Measurements from ENCODE around the gene GRIA1.

DNA sequence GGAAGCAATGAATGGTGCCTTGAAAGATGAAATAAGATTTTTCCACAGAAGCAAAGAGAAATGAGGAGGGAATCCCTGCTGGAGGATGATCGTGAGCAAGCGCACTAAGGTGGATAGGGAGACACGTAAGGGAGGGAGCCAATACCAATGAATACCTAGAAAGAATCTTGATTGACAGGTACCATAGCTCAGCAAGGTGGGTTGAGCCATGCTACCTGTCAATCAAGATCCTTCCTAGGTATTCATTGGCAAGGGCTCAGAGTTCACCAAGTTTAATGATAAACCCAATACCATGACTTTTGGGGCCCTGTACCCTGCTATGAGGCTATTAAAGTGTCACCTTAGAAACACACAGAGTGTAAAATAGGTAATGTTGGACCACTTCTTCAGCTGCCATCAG is 226.8 kb downstream of the GRIA1 start:
- TF ChIP-seq, protein P1, sequence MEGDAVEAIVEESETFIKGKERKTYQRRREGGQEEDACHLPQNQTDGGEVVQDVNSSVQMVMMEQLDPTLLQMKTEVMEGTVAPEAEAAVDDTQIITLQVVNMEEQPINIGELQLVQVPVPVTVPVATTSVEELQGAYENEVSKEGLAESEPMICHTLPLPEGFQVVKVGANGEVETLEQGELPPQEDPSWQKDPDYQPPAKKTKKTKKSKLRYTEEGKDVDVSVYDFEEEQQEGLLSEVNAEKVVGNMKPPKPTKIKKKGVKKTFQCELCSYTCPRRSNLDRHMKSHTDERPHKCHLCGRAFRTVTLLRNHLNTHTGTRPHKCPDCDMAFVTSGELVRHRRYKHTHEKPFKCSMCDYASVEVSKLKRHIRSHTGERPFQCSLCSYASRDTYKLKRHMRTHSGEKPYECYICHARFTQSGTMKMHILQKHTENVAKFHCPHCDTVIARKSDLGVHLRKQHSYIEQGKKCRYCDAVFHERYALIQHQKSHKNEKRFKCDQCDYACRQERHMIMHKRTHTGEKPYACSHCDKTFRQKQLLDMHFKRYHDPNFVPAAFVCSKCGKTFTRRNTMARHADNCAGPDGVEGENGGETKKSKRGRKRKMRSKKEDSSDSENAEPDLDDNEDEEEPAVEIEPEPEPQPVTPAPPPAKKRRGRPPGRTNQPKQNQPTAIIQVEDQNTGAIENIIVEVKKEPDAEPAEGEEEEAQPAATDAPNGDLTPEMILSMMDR (IDR thresholded peaks at IDR 0.05), result no peak
- TF ChIP-seq POLR2AphosphoS5 (IDR thresholded peaks at IDR 0.05), result no peak
